Activated naive CD8-positive, alpha-beta T cell treated with anti-CD3 and anti-CD28 coated beads, Interleukin-2, amount 50 U/mL, for 24 hours (primary cell): ENCODE data around the gene PLPP1.
"Not testable (repeated sequence)": the region's sequence is repeated elsewhere in the genome, so short reads cannot be mapped to it uniquely, and the experiment has no call there.

ENCODE experiments used
- ATAC-seq: fragments of 150-1000 bp; cut with Tn5 transposase; one replicate; pipeline ENCODE4 v1.10.0; 2021
- DNase-seq: peaks from one replicate; pipeline ENCODE4 v3.0.0; 2021
- H3K27ac Mint-ChIP-seq: one replicate; pipeline ENCODE4 v1.8.0; 2021; ENCODE audit warnings: mild to moderate bottlenecking, mixed read lengths
- H3K27me3 Mint-ChIP-seq: one replicate; pipeline ENCODE4 v1.8.0; 2021; ENCODE audit warnings: mixed read lengths
- H3K36me3 Mint-ChIP-seq: one replicate; pipeline ENCODE4 v1.8.0; 2021; ENCODE audit warnings: low read depth, mixed read lengths
- H3K4me1 Mint-ChIP-seq: one replicate; pipeline ENCODE4 v1.8.0; 2021; ENCODE audit warnings: mixed read lengths
- H3K4me3 Mint-ChIP-seq: one replicate; pipeline ENCODE4 v1.8.0; 2021; ENCODE audit warnings: mild to moderate bottlenecking, moderate library complexity, mixed read lengths
- H3K9me3 Mint-ChIP-seq: one replicate; pipeline ENCODE4 v1.8.0; 2021; ENCODE audit warnings: mixed read lengths

Gene PLPP1

GRCh38 chr5:55564721-55565120 lies 30.0 kb upstream of the PLPP1 start:
- H3K9me3 Mint-ChIP-seq = no peaks in the 10 kb centered on the region
- H3K36me3 Mint-ChIP-seq = no peaks in the 10 kb centered on the region
- no peak overlapping the region for H3K27ac Mint-ChIP-seq
- no peak overlapping the region for H3K4me3 Mint-ChIP-seq
- no peak for DNase-seq
- no peaks in the 10 kb centered on the region for H3K27me3 Mint-ChIP-seq
- no peak for ATAC-seq
- H3K4me1 Mint-ChIP-seq = peaks cover 6% of the 10 kb centered on the region

- H3K4me3 Mint-ChIP-seq = no peak overlapping the region
- no peaks in the 10 kb centered on the region for H3K9me3 Mint-ChIP-seq
- H3K36me3 Mint-ChIP-seq = no peaks in the 10 kb centered on the region
- ATAC-seq = no peak
- H3K27ac Mint-ChIP-seq = no peak overlapping the region
- no peak for DNase-seq
- H3K27me3 Mint-ChIP-seq = no peaks in the 10 kb centered on the region
- H3K4me1 Mint-ChIP-seq = no peaks in the 10 kb centered on the region
Measured at GRCh38 chr5:55558484-55558883, 23.7 kb upstream of the PLPP1 start.

DNA sequence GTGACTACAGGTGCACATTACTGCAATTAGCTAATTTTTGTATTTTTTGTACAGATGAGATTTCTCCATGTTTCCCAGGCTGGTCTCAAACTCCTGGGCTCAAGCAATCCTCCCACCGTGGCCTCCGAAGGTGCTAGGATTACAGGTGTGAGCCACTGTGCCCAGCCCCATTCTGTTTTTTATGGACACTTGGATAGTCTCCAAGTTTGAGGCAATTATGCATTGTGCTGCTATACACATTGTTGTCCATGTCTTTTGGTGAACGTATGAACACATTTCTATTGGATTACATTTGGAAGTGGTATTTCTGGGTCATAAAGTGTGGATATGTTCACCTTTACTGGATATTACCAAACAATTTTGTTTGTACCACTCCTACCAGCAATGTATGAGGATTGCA lies 22.4 kb upstream of the PLPP1 start:
- no peak for DNase-seq
- no peak overlapping the region for H3K27ac Mint-ChIP-seq
- H3K9me3 Mint-ChIP-seq = no peaks in the 10 kb centered on the region
- ATAC-seq = no peak
- no peaks in the 10 kb centered on the region for H3K4me1 Mint-ChIP-seq
- H3K4me3 Mint-ChIP-seq = no peak overlapping the region
- H3K36me3 Mint-ChIP-seq = no peaks in the 10 kb centered on the region
- no peaks in the 10 kb centered on the region for H3K27me3 Mint-ChIP-seq

DNA sequence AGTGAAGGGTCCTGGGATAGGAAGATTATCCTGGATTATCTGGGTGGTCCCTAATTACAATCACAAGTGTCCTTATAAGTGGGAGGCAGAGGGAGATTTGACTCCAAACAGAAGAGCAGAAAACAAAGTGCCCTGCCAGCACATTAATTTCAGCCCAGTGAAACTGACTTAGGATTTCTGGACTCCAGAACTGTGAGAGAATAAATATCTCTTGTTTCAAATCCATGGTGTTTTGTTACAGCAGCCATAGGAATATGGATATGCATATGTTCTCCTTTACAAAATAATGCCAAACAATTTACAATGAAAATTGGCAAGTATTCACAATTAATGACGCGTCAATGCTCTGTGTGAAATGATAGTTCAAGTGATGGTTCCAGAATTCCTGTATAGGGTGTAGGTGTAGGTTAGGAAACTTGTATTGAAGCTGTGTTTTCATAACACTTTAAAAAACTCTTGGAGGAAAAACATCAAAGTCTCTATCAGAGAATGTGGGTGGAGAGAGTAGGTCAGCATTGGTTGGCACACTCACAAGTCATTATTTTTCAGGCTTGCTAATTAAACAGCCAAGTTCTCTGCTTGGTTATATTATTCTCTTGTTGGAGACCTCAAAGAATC lies 19.9 kb upstream of the PLPP1 start:
- no peaks in the 10 kb centered on the region for H3K36me3 Mint-ChIP-seq
- no peak overlapping the region for H3K27ac Mint-ChIP-seq
- no peaks in the 10 kb centered on the region for H3K9me3 Mint-ChIP-seq
- DNase-seq (no peak), ATAC-seq (no peak)
- no peak overlapping the region for H3K4me3 Mint-ChIP-seq
- no peaks in the 10 kb centered on the region for H3K4me1 Mint-ChIP-seq
- no peaks in the 10 kb centered on the region for H3K27me3 Mint-ChIP-seq

GRCh38 chr5:55551904-55552303 lies 17.1 kb upstream of the PLPP1 start:
- H3K4me1 Mint-ChIP-seq = no peaks in the 10 kb centered on the region
- ATAC-seq (no peak), DNase-seq (no peak)
- H3K27me3 Mint-ChIP-seq = peaks cover 3% of the 10 kb centered on the region
- H3K9me3 Mint-ChIP-seq = no peaks in the 10 kb centered on the region
- no peak overlapping the region for H3K27ac Mint-ChIP-seq
- no peak overlapping the region for H3K4me3 Mint-ChIP-seq
- H3K36me3 Mint-ChIP-seq = no peaks in the 10 kb centered on the region

- no peaks in the 10 kb centered on the region for H3K9me3 Mint-ChIP-seq
- no peaks in the 10 kb centered on the region for H3K4me1 Mint-ChIP-seq
- H3K4me3 Mint-ChIP-seq = no peak overlapping the region
- no peaks in the 10 kb centered on the region for H3K36me3 Mint-ChIP-seq
- H3K27me3 Mint-ChIP-seq = peaks cover 3% of the 10 kb centered on the region
- ATAC-seq (no peak), DNase-seq (no peak)
- no peak overlapping the region for H3K27ac Mint-ChIP-seq
Measured at GRCh38 chr5:55551358-55551757, 16.6 kb upstream of the PLPP1 start.

- no peak for ATAC-seq
- no peaks in the 10 kb centered on the region for H3K9me3 Mint-ChIP-seq
- DNase-seq = no peak
- H3K36me3 Mint-ChIP-seq = no peaks in the 10 kb centered on the region
- H3K27me3 Mint-ChIP-seq = peaks cover 3% of the 10 kb centered on the region
- H3K4me3 Mint-ChIP-seq = no peak overlapping the region
- no peaks in the 10 kb centered on the region for H3K4me1 Mint-ChIP-seq
- H3K27ac Mint-ChIP-seq = no peak overlapping the region
Measured at GRCh38 chr5:55547781-55548180, 13.0 kb upstream of the PLPP1 start.

GRCh38 chr5:55546947-55547346 lies 12.2 kb upstream of the PLPP1 start:
- no peaks in the 10 kb centered on the region for H3K36me3 Mint-ChIP-seq
- H3K9me3 Mint-ChIP-seq = no peaks in the 10 kb centered on the region
- DNase-seq = no peak
- peaks cover 3% of the 10 kb centered on the region for H3K27me3 Mint-ChIP-seq
- no peak for ATAC-seq
- peaks cover under 1% of the 10 kb centered on the region for H3K4me1 Mint-ChIP-seq
- no peak overlapping the region for H3K27ac Mint-ChIP-seq
- H3K4me3 Mint-ChIP-seq = no peak overlapping the region

DNA sequence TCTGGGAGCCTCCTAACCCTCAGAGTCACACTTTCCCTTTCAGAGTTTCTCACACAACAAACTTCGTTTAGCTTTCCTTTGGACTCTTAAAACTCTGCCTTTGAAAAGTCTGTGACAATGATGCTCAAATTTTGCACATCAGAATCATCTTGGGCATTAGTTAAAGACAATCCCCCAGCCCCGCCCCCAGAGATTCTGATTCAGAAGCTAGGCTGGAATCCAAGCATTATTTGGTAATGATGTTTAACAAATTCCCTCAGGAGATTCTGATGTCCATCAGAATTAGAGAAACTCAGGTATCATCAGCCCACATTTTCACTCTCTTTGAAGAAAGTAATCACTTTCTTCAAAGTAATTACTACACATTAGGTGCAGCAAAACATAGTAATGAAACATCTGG lies 9.6 kb upstream of the PLPP1 start:
- Mint-ChIP-seq H3K27me3 (peaks cover 3% of the 10 kb centered on the region), H3K4me3 (no peak overlapping the region)

DNA sequence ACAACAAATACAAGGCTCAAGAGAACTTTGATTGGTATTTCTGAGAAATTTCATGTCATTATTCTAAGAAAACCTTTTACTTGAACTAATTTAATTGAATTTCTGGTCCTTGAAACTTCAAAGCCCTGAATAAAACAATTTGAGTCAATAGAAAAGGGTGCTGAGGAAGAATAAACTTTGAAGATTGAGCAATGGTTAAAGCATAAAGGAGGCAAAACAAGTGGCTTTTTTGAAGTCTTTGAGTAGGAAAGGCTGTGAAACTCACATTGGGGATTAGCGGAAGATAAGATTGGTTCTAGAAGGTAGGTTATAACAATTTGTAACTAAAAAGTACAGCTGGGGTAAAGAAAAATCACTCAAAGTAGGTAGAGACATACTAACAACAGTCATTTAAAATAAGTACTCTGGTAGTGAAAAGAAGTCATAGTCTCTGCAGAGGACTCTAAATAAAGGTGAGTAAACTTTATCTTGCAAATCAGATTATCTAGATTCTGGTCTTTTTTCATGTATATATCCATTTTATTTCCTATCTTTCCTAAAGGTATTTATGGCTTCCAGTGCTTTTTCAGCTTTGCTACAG lies 6.4 kb upstream of the PLPP1 start:
- Mint-ChIP-seq H3K27me3 (no peaks in the 10 kb centered on the region), H3K27ac (peak overlapping the region; percentile 4), H3K4me1 (peaks cover 36% of the 10 kb centered on the region), H3K36me3 (no peaks in the 10 kb centered on the region), H3K4me3 (no peak overlapping the region), H3K9me3 (no peaks in the 10 kb centered on the region)
- ATAC-seq = no peak
- no peak for DNase-seq

More for the DNA sequence above, 9.6 kb upstream of the PLPP1 start:
- H3K27ac Mint-ChIP-seq = no peak overlapping the region
- ATAC-seq (no peak), DNase-seq (no peak)
- peaks cover 22% of the 10 kb centered on the region for H3K4me1 Mint-ChIP-seq
- H3K36me3 Mint-ChIP-seq = no peaks in the 10 kb centered on the region
- H3K9me3 Mint-ChIP-seq = no peaks in the 10 kb centered on the region

GRCh38 chr5:55540525-55540924 lies 5.8 kb upstream of the PLPP1 start:
- ATAC-seq (no peak), DNase-seq (no peak)
- no peaks in the 10 kb centered on the region for H3K36me3 Mint-ChIP-seq
- H3K4me3 Mint-ChIP-seq = peak overlapping the region; percentile 16
- no peaks in the 10 kb centered on the region for H3K27me3 Mint-ChIP-seq
- no peaks in the 10 kb centered on the region for H3K9me3 Mint-ChIP-seq
- H3K27ac Mint-ChIP-seq = peak overlapping the region; percentile 53
- H3K4me1 Mint-ChIP-seq = peaks cover 41% of the 10 kb centered on the region

- Mint-ChIP-seq H3K4me3 (no peak overlapping the region), H3K36me3 (no peaks in the 10 kb centered on the region), H3K27ac (no peak overlapping the region), H3K4me1 (peaks cover 46% of the 10 kb centered on the region), H3K9me3 (no peaks in the 10 kb centered on the region), H3K27me3 (no peaks in the 10 kb centered on the region)
- ATAC-seq = peak; percentile 27
- DNase-seq = no peak
Measured at GRCh38 chr5:55540024-55540423, 5.3 kb upstream of the PLPP1 start.

GRCh38 chr5:55538661-55539060 lies 3.9 kb upstream of the PLPP1 start:
- ATAC-seq (no peak), DNase-seq (no peak)
- Mint-ChIP-seq H3K4me3 (peak overlapping the region; percentile 64), H3K4me1 (peaks cover 50% of the 10 kb centered on the region), H3K27me3 (no peaks in the 10 kb centered on the region), H3K36me3 (no peaks in the 10 kb centered on the region), H3K27ac (peak overlapping the region; percentile 70), H3K9me3 (no peaks in the 10 kb centered on the region)

DNA sequence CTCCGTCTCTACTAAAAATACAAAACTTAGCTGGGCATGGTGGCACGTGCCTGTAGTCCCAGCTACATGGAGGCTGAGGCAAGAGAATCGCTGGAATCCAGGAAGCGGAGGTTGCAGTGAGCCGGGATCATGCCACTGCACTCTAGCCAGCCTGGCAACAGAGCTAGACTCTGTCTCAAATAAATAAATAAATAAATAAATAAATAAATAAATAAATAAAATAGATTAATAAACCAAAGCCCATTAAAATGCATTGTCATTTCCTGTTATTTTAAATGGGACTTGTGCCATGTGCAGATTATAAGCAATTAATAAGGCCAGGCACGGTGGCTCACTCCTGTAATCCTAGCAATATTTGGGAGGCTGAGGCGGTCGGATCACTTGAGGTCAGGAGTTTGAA lies 2.6 kb upstream of the PLPP1 start:
- not testable (repeated sequence) for ATAC-seq, H3K36me3 Mint-ChIP-seq, H3K27me3 Mint-ChIP-seq, H3K4me3 Mint-ChIP-seq, H3K27ac Mint-ChIP-seq, H3K9me3 Mint-ChIP-seq, DNase-seq
- H3K4me1 Mint-ChIP-seq = peaks cover 55% of the 10 kb centered on the region

GRCh38 chr5:55535199-55535905 lies 588 bp upstream of the PLPP1 start:
- Mint-ChIP-seq H3K9me3 (no peaks in the 10 kb centered on the region), H3K36me3 (peaks cover 6% of the 10 kb centered on the region), H3K4me1 (peaks cover 42% of the 10 kb centered on the region), H3K4me3 (peak overlapping the region; percentile 92), H3K27me3 (no peaks in the 10 kb centered on the region), H3K27ac (peak overlapping the region; percentile 91)
- ATAC-seq = peak; percentile 6
- no peak for DNase-seq
